ENCODE data around the gene CD52.

The CD52 gene

GRCh38 chr1:26354972-26355371, 37.2 kb downstream of the CD52 start:
- no peak for DNase-seq (ENCODE audit: low read depth in 2 of 2)

GRCh38 chr1:26356106-26356505, 38.3 kb downstream of the CD52 start:
- DNase-seq (ENCODE audit: low read depth in 2 of 2), result no peak

- DNase-seq (ENCODE audit: low read depth in 2 of 2), result no peak
Measured at GRCh38 chr1:26357121-26357602, 39.4 kb downstream of the CD52 start.

GRCh38 chr1:26358411-26359384, 40.9 kb downstream of the CD52 start:
- peak; percentile 49 to 54 for DNase-seq (ENCODE audit: low read depth in 2 of 2)

GRCh38 chr1:26359981-26360806, 42.4 kb downstream of the CD52 start:
- peak in 1 of 2 donors; percentile 42 for DNase-seq (ENCODE audit: low read depth in 2 of 2)

- no peak for DNase-seq (ENCODE audit: low read depth in 2 of 2)
Measured at GRCh38 chr1:26360807-26361604, 43.2 kb downstream of the CD52 start.

- no peak for DNase-seq (ENCODE audit: low read depth in 2 of 2)
Measured at GRCh38 chr1:26361605-26362122, 43.9 kb downstream of the CD52 start.

- DNase-seq (ENCODE audit: low read depth in 2 of 2), result no peak
Measured at GRCh38 chr1:26362331-26362730, 44.6 kb downstream of the CD52 start.

- DNase-seq (ENCODE audit: low read depth in 2 of 2), result peak; percentile 83 to 89
Measured at GRCh38 chr1:26363549-26364448, 46.0 kb downstream of the CD52 start.

GRCh38 chr1:26364956-26365355, 47.2 kb downstream of the CD52 start:
- DNase-seq (ENCODE audit: low read depth in 2 of 2), result no peak

GRCh38 chr1:26367441-26367840, 49.7 kb downstream of the CD52 start:
- DNase-seq (ENCODE audit: low read depth in 2 of 2), result no peak

GRCh38 chr1:26368006-26368405, 50.2 kb downstream of the CD52 start:
- no peak for DNase-seq (ENCODE audit: low read depth in 2 of 2)

- DNase-seq (ENCODE audit: low read depth in 2 of 2), result no peak
Measured at GRCh38 chr1:26368486-26368885, 50.7 kb downstream of the CD52 start.
